GM18520 (cell line): ENCODE measurements around the gene SYCP2.

ENCODE experiments used
- ATAC-seq: cut with Tn5 transposase; IDR thresholded peaks from one replicate; pipeline ENCODE4 v1.9.1; 2021; ENCODE audit not compliant: unreplicated experiment

SYCP2 gene

DNA sequence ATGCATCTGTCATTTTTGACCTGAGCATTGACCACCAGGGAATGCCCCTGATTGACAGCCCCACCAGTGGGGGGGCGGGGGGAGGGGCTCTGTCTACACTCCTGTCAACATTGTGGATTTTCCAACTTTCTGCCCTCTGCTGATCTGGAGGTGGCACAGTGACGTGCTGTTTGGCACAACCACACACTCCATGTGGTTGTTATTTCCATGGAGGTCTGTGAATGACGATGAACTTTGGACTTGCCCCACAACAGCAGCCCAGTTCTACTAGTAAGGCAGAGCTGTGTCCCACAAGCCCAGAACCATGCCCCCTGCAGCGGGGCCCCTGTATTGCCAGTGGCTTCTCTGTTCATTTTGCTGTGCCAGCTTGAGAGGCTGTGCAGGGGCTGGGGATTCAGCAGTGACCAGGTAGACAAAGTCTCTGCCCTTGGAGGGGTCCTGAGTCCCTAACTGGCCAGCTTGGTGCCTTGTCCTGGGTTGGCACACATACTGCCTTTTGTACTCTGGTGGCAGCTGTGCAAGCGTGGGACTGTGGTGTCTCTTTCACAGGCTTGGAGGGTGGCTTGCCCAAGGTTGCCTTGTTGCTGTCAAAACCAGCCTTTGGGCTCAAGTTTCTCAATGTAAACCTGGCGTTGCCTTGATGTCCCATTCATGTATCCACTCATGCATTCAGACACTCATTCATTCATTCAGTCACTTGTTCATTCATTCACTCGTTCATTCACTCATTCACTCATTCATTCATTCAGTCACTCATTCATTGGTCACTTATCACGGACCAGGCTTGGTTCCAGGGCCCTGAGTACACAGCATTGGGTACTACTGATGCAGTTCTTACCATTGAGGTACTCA is 108.5 kb downstream of the SYCP2 start:
- no peak for ATAC-seq

DNA sequence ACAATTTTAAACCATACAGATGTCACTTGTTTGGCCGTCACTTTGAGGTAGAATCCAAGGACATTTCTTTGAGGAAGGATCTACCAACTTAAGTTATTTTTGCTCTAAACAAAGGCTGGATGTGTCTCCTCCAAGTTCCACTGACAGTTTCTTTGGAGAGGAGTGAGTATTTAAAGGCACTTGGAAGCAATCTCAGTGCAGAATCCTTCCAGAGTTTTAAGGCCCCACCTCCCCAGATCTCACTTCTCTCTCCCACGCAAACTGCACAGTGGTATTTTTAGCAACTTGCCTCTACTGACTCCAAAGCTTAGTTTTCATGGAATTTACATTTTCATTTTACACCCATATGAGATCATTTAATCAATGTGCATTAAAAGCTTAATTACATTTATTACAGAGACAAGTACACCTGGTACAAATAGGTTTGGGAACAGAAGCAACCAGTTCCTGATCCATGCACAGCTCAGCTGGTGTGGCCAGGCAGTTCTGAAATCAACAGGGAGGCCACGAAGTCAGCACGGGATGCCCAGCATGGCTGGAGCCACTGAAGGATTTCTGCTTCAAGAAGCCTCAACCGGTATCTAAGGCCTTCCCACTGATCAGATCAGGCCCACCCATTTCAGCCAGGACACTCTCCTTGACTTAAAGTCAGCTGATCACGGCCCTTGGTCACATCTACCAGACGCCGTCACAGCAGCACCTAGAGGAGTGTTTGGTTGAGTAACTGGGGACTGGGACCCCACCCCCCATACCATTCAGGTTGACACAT is 109.8 kb downstream of the SYCP2 start:
- no peak for ATAC-seq

GRCh38 chr20:59823030-59823423 is 110.4 kb downstream of the SYCP2 start:
- ATAC-seq: no peak

GRCh38 chr20:59822291-59823029 is 111.0 kb downstream of the SYCP2 start:
- ATAC-seq: no peak

- no peak for ATAC-seq
Observed at GRCh38 chr20:59821788-59822187, 111.6 kb downstream of the SYCP2 start.

DNA sequence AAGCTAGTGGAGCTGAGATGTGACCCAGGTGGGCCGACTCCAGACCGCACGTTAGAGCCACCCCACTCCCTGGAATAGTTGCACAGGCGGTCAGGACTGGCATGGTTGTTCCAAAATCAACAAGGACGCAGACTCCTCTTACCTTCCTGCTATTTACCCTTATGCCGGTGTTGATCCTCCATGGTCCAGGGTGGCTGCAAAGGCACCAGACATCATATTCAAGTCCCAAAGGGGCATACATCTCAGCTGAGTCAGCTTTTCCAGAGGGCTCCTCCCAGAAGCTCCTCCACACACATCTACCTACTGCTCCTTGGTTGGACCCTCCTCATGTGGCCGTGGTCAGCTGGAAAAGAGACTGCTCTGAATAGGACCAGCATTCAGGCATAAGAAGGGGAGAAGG is 112.2 kb downstream of the SYCP2 start:
- no peak for ATAC-seq

DNA sequence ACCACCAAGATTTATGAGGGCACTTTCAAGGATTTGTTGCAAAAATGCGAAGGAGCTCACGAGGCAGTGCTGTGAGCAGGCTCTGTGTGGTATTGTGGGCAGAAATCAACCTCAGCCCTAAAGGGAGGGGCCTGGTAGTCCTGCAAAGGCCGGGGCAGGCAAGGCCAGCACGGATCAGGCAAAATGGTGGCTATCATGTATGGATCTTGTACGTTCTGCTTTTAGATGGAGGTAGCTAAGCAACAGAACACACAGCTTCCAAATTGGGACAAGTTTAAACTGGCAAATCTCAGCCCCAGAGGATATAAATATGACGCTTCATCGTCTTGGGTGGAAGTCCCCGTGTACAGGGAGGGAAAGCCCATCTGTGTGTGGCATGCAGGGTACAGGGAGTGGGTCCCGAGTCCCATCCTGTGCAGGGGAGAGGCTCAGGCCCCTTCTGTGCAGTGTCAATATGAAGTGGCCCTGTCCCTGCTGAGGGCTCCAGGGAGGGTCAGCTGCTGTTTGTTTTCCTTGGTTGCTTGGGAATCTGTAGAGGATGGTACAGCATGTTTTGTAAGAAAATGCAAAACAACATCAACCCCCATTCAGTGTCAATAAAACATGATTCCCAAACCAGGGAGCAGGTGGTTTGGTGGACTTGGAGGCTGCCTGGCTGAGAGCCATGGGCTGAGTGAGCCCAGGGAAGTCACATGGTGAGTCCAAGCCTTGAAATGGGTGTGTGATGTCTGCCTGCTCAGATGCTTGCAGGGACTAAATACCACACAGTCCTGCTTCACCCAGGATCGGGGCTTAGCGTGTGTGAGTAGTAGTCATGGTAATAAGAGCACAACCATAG is 113.0 kb downstream of the SYCP2 start:
- ATAC-seq: no peak

- no peak for ATAC-seq
Observed at GRCh38 chr20:59819496-59820203, 113.8 kb downstream of the SYCP2 start.

DNA sequence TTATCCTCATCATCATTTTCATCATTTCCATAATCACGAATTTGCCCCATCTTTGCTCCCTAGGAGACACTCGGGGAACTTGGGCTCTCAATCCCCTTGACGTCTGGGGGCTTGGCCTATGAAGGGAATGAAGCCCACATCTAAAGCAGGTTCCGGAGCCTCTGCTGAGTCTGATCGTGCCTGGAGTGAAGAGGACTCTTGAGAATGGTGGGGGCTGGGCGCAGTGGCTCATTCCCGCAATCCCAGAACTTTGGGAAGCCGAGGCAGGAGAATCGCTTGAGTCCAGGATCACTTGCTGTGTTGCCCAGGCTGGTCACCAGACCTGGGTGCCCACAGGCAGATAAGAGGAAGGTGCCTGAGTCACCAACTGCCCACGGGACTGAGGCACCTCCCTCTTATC is 114.5 kb downstream of the SYCP2 start:
- ATAC-seq: no peak

- no peak for ATAC-seq
Observed at GRCh38 chr20:59817846-59818615, 115.4 kb downstream of the SYCP2 start.

GRCh38 chr20:59817406-59817805 is 116.0 kb downstream of the SYCP2 start:
- ATAC-seq: no peak

DNA sequence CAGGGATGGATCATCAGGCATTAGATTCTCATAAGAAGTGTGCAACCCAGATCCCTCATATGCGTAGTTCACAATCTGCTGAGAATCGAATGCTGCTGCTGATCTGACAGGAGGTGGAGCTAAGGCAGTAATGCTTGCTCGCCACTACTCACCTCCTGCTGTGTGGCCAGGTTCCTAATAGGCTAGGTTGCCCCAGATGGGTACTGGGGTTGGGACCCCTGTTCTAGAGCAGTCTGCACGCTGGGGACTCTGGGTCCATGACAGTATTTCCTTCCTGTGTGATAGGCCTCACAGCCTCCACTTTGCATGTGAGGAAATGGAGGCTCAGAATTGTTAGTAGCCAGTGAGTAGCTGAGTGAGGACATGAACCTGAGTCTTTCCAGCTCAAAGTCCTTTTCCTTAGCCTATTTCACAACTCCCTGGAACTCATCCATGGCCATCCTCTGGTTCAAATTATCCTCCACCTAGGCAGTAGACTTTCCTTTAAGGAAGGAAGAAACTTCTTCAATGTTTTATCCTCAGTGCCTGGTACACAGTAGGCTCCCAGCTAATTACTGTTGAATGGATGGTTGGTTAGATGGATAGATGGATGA is 117.2 kb downstream of the SYCP2 start:
- no peak for ATAC-seq

GRCh38 chr20:59814840-59815340 is 118.5 kb downstream of the SYCP2 start:
- no peak for ATAC-seq

- no peak for ATAC-seq
Observed at GRCh38 chr20:59813948-59814839, 119.2 kb downstream of the SYCP2 start.
